HG03432 (cell line): Measurements from ENCODE around the gene CEP131.

ENCODE experiments used
- ATAC-seq: cut with Tn5 transposase; IDR thresholded peaks from one replicate; pipeline ENCODE4 v1.9.1; 2021; ENCODE audit warnings: mild to moderate bottlenecking, moderate library complexity; ENCODE audit not compliant: unreplicated experiment

The CEP131 gene

GRCh38 chr17:81204578-81204977 lies 18.2 kb downstream of the CEP131 start:
- ATAC-seq: no peak

GRCh38 chr17:81203136-81203535 lies 19.6 kb downstream of the CEP131 start:
- no peak for ATAC-seq

- ATAC-seq: no peak
Observed at GRCh38 chr17:81202318-81202717, 20.4 kb downstream of the CEP131 start.

- no peak for ATAC-seq
Observed at GRCh38 chr17:81200695-81201580, 21.8 kb downstream of the CEP131 start.

- no peak for ATAC-seq
Observed at GRCh38 chr17:81200201-81200600, 22.6 kb downstream of the CEP131 start.

- no peak for ATAC-seq
Observed at GRCh38 chr17:81199482-81199830, 23.3 kb downstream of the CEP131 start.

GRCh38 chr17:81198826-81199481 lies 23.8 kb downstream of the CEP131 start:
- ATAC-seq: no peak

GRCh38 chr17:81197831-81198490 lies 24.8 kb downstream of the CEP131 start:
- no peak for ATAC-seq

GRCh38 chr17:81197409-81197795 lies 25.4 kb downstream of the CEP131 start:
- ATAC-seq: no peak

- no peak for ATAC-seq
Observed at GRCh38 chr17:81196505-81197408, 26.0 kb downstream of the CEP131 start.

- ATAC-seq: no peak
Observed at GRCh38 chr17:81195941-81196495, 26.7 kb downstream of the CEP131 start.

- no peak for ATAC-seq
Observed at GRCh38 chr17:81194941-81195901, 27.5 kb downstream of the CEP131 start.

- no peak for ATAC-seq
Observed at GRCh38 chr17:81194225-81194760, 28.5 kb downstream of the CEP131 start.

GRCh38 chr17:81193470-81194224 lies 29.1 kb downstream of the CEP131 start:
- no peak for ATAC-seq

GRCh38 chr17:81193051-81193410 lies 29.7 kb downstream of the CEP131 start:
- no peak for ATAC-seq

GRCh38 chr17:81192386-81193050 lies 30.2 kb downstream of the CEP131 start:
- no peak for ATAC-seq

GRCh38 chr17:81191646-81192045 lies 31.1 kb downstream of the CEP131 start:
- ATAC-seq: no peak

- ATAC-seq: no peak
Observed at GRCh38 chr17:81191116-81191515, 31.6 kb downstream of the CEP131 start.
